Left lung (tissue), 10 donors: ENCODE results near the gene CPSF7. TPM values are rescaled to one million over a fixed set of nuclear protein-coding genes. Genes with fewer than 3 reads are reported as not detected.

Experiments
- ATAC-seq: fragments of 200-7000 bp; cut with Tn5 transposase; one replicate; pipeline ENCODE4 v1.9.1; 2020; ENCODE audit warnings: moderate library complexity
- DNase-seq, 4 donors: peaks; one replicate each; pipeline ENCODE4 v3.0.0-alpha.2; 2013 to 2020
- H3K27ac ChIP-seq, 2 donors: fragments of 200-600 bp; sonication (generic) in 1 of 2; one replicate each; pipeline versions ENCODE4 v1.5.0 to v1.8.0; 2020 to 2021
- H3K27me3 ChIP-seq, 2 donors: fragments of 200-600 bp; sonication (generic) in 1 of 2; one replicate each; pipeline versions ENCODE4 v1.5.0 to v1.8.0; 2020 to 2021
- H3K36me3 ChIP-seq, 2 donors: fragments of 200-600 bp; sonication (generic) in 1 of 2; one replicate each; pipeline versions ENCODE4 v1.5.0 to v1.8.0; 2020 to 2021
- H3K4me1 ChIP-seq, 2 donors: fragments of 200-600 bp; one replicate each; pipeline ENCODE4 v1.8.0; 2021
- H3K4me3 ChIP-seq, 2 donors: fragments of 200-600 bp; sonication (generic) in 1 of 2; one replicate each; pipeline versions ENCODE4 v1.5.0 to v1.8.0; 2020 to 2021; ENCODE audit warnings: mild to moderate bottlenecking in 1 of 2
- H3K9me3 ChIP-seq, 2 donors: fragments of 200-600 bp; sonication (generic) in 1 of 2; one replicate each; pipeline versions ENCODE4 v1.5.0 to v1.8.0; 2020 to 2021
- CTCF ChIP-seq, 2 donors: fragments of 200-600 bp; sonication (generic) in 1 of 2; IDR thresholded peaks; one replicate each; pipeline versions ENCODE4 v1.5.0 to v1.8.0; 2021; ENCODE audit warnings: antibody characterized with exemption in 2 of 2
- intact Hi-C, 2 donors: fragments of 100-400 bp; cut with DNase I; formaldehyde crosslinking; loops; one replicate each; pipeline versions ENCODE4 v1.11.2 to v1.14.2; 2022
- polyA plus RNA-seq, 6 donors: library from polyadenylated mRNA; unstranded; fragments of 120-200 nt; gene quantifications; one replicate each; pipeline ENCODE4 v1.2.1, GENCODE V29; 2013; ENCODE audit not compliant: insufficient read length in 6 of 6
- total RNA-seq, 2 donors: library from RNA; stranded (reverse); fragmentation: NEBNext Ultra II Directional; extraction: Animal tissue kit (Norgen Biotek cat#: 25700); gene quantifications; one replicate each; pipeline ENCODE4 v1.2.1, GENCODE V29; 2021
- donor health status: DM: no; HTN: yes; CAD: no.
- donor health status: DM: no; HTN: no; CAD: no.

CPSF7 gene
- total and polyA plus RNA-seq, 8 donors: 56.2 to 124 (median 112) TPM

- intact Hi-C loops: no loop called here
- Histone ChIP-seq H3K27me3 (no peaks in the 10 kb centered on the region), H3K27ac (no peak overlapping the region), H3K9me3 (no peaks in the 10 kb centered on the region), H3K4me1 (peaks cover 8 to 44% of the 10 kb centered on the region in 2 donors), H3K36me3 (peaks cover 0 to 52% of the 10 kb centered on the region in 2 donors), H3K4me3 (no peak overlapping the region)
- no peak for ATAC-seq
- DNase-seq: no peak
- TF ChIP-seq CTCF (IDR thresholded peaks at IDR 0.05): no peak
Measured at GRCh38 chr11:61364012-61364675, 65.6 kb downstream of the CPSF7 start.

- Histone ChIP-seq H3K27me3 (no peaks in the 10 kb centered on the region), H3K9me3 (no peaks in the 10 kb centered on the region), H3K4me1 (peaks cover 8 to 43% of the 10 kb centered on the region in 2 donors), H3K4me3 (peak overlapping the region; percentile 79 to 80), H3K36me3 (peaks cover 0 to 36% of the 10 kb centered on the region in 2 donors), H3K27ac (peak overlapping the region; percentile 99)
- DNase-seq (no peak), ATAC-seq (peak; percentile 14)
- no peak for TF ChIP-seq CTCF (IDR thresholded peaks at IDR 0.05)
- intact Hi-C loops: no loop called here
Measured at GRCh38 chr11:61362542-61362875, 67.3 kb downstream of the CPSF7 start.

- no peaks in the 10 kb centered on the region for H3K9me3 ChIP-seq
- no peaks in the 10 kb centered on the region for H3K27me3 ChIP-seq
- no peak for TF ChIP-seq CTCF (IDR thresholded peaks at IDR 0.05)
- peak within 1 kb of the TSS; percentile 99 for H3K27ac ChIP-seq
- peaks cover 0 to 30% of the 10 kb centered on the region in 2 donors for H3K36me3 ChIP-seq
- ATAC-seq (peak; percentile 97), DNase-seq (peak; percentile 92 to 98 (median 94))
- H3K4me1 ChIP-seq: peaks cover 8 to 49% of the 10 kb centered on the region in 2 donors
- H3K4me3 ChIP-seq: peak within 1 kb of the TSS; percentile 79 to 80
- intact Hi-C loops: no loop called here
Measured at GRCh38 chr11:61361741-61362541, 67.8 kb downstream of the CPSF7 start, which contains the start of the genes CYB561A3 and TMEM138. Gene CYB561A3, minus strand, starts transcription at chr11:61361882. Its CDS starts 5,169 bp downstream, at chr11:61356713. Gene TMEM138, plus strand, starts transcription at chr11:61362374. Its CDS starts 2,017 bp downstream, at chr11:61364391.

GRCh38 chr11:61361237-61361740 lies 68.5 kb downstream of the CPSF7 start:
- ATAC-seq: no peak
- no peak for DNase-seq
- peaks cover 8 to 54% of the 10 kb centered on the region in 2 donors for H3K4me1 ChIP-seq

More at GRCh38 chr11:61361237-61361740, 68.5 kb downstream of the CPSF7 start:
- H3K27me3 ChIP-seq: no peaks in the 10 kb centered on the region
- peak overlapping the region; percentile 99 for H3K27ac ChIP-seq
- intact Hi-C loops: no loop called here
- H3K36me3 ChIP-seq: peaks cover 0 to 23% of the 10 kb centered on the region in 2 donors
- no peak for TF ChIP-seq CTCF (IDR thresholded peaks at IDR 0.05)
- H3K9me3 ChIP-seq: no peaks in the 10 kb centered on the region
- peak overlapping the region; percentile 79 to 80 for H3K4me3 ChIP-seq
